PFSK-1 (cell line): ENCODE results near the gene EXD3.

Experiments
- FOXP2 ChIP-seq: optimal IDR thresholded peaks from 2 replicates; pipeline ENCODE3; 2011; ENCODE audit warnings: borderline replicate concordance, control low read depth, inconsistent platforms; ENCODE audit not compliant: insufficient read depth; ENCODE audit errors: extremely low read length, extremely low read depth
- POLR2AphosphoS5 ChIP-seq: IDR thresholded peaks from 2 replicates; pipeline ENCODE4 v1.6.1; 2012; ENCODE audit warnings: low read depth, mild to moderate bottlenecking, control low read depth, low read length, moderate library complexity
- REST ChIP-seq, 2 experiments: IDR thresholded peaks; 2 replicates each; pipeline versions ENCODE4 v1.6.1 to v1.8.0; 2011 to 2012; ENCODE audit warnings: low read depth in 2 of 2, low read length in 2 of 2, control low read depth in 1 of 2, inconsistent platforms in 1 of 2, mild to moderate bottlenecking in 1 of 2, moderate library complexity in 1 of 2; ENCODE audit not compliant: insufficient read depth in 1 of 2
- SIN3A ChIP-seq: IDR thresholded peaks from 2 replicates; pipeline ENCODE4 v1.6.1; 2012; ENCODE audit warnings: mild to moderate bottlenecking, low read length, moderate library complexity, borderline replicate concordance; ENCODE audit not compliant: insufficient read depth
- TAF1 ChIP-seq: IDR thresholded peaks from 2 replicates; pipeline ENCODE4 v1.6.1; 2012; ENCODE audit warnings: low read length, control low read depth, borderline replicate concordance; ENCODE audit not compliant: insufficient read depth

EXD3 gene

GRCh38 chr9:137280474-137281344, 142.3 kb downstream of the EXD3 start:
- TF ChIP-seq SIN3A: no peak
- no peak for TF ChIP-seq REST (IDR thresholded peaks at IDR 0.05; ENCODE audit: insufficient read depth in 1 of 2, low read depth in 2 of 2, low read length in 2 of 2)
- no peak for TF ChIP-seq TAF1
- TF ChIP-seq POLR2AphosphoS5: no peak
- TF ChIP-seq FOXP2: no peak

- TF ChIP-seq TAF1: no peak
- no peak for TF ChIP-seq POLR2AphosphoS5
- no peak for TF ChIP-seq REST (IDR thresholded peaks at IDR 0.05; ENCODE audit: insufficient read depth in 1 of 2, low read depth in 2 of 2, low read length in 2 of 2)
- TF ChIP-seq FOXP2: no peak
- TF ChIP-seq SIN3A: no peak
Measured at GRCh38 chr9:137279741-137280473, 143.1 kb downstream of the EXD3 start.

- TF ChIP-seq TAF1 (no peak), FOXP2 (no peak), REST (IDR thresholded peaks at IDR 0.05; ENCODE audit: insufficient read depth in 1 of 2, low read depth in 2 of 2, low read length in 2 of 2) (no peak), POLR2AphosphoS5 (no peak), SIN3A (no peak)
Measured at GRCh38 chr9:137278721-137279711, 143.9 kb downstream of the EXD3 start.

GRCh38 chr9:137278061-137278701, 144.8 kb downstream of the EXD3 start:
- TF ChIP-seq REST (IDR thresholded peaks at IDR 0.05; ENCODE audit: insufficient read depth in 1 of 2, low read depth in 2 of 2, low read length in 2 of 2): no peak
- no peak for TF ChIP-seq TAF1
- TF ChIP-seq POLR2AphosphoS5: no peak
- no peak for TF ChIP-seq FOXP2
- TF ChIP-seq SIN3A: no peak
